Panc1 (cell line): ENCODE results near the gene KRT82.
"Not testable (repeated sequence)": the region's sequence is repeated elsewhere in the genome, so short reads cannot be mapped to it uniquely, and the experiment has no call there.

Experiments
- POLR2AphosphoS5 ChIP-seq: IDR thresholded peaks from 2 replicates; pipeline ENCODE4 v1.6.1; 2012; ENCODE audit warnings: mild to moderate bottlenecking, low read depth, low read length, moderate library complexity
- REST ChIP-seq, 2 experiments: IDR thresholded peaks; 2 replicates each; pipeline ENCODE4 v1.6.1; 2011 to 2012; ENCODE audit warnings: low read depth in 2 of 2, control low read depth in 1 of 2, low read length in 1 of 2, mild to moderate bottlenecking in 1 of 2, moderate library complexity in 1 of 2; ENCODE audit not compliant: insufficient read depth in 1 of 2
- TF ChIP-seq, protein P1 (sequence below): fragments of 450-650 bp; IDR thresholded peaks from 2 replicates; pipeline ENCODE4 v1.5.1; 2017; ENCODE audit warnings: mild to moderate bottlenecking

DNA sequence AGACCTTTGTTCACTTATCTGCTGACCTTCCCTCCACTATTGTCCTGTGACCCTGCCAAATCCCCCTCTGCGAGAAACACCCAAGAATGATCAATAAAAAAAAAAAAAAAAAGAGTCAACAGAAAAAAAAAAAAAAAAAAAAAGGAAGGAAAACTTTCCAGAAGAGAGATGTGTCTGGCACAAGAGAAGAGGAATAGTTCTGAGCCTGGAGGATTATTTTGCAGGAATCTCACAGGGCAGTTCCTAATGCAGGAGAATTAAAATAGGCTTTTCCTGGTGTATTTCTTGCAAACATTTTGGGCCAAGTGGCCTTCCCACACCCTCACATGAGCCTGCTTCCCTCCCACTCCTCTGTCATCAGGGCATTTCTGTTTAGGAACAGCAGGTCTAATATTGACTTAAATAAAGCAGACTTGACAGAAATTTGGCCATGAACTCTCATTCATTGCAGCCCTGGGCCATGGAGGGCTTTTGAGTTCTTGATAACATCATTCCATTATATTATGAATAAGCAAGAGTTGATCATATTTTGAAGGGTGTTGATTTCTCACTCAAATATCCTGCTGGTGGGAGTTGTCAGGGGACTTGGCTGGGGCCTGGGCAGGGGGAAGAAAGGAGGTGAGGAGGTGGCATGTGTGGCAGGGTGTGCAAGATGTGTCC, 4.6 kb upstream of the KRT82 start:
- TF ChIP-seq, protein P1, sequence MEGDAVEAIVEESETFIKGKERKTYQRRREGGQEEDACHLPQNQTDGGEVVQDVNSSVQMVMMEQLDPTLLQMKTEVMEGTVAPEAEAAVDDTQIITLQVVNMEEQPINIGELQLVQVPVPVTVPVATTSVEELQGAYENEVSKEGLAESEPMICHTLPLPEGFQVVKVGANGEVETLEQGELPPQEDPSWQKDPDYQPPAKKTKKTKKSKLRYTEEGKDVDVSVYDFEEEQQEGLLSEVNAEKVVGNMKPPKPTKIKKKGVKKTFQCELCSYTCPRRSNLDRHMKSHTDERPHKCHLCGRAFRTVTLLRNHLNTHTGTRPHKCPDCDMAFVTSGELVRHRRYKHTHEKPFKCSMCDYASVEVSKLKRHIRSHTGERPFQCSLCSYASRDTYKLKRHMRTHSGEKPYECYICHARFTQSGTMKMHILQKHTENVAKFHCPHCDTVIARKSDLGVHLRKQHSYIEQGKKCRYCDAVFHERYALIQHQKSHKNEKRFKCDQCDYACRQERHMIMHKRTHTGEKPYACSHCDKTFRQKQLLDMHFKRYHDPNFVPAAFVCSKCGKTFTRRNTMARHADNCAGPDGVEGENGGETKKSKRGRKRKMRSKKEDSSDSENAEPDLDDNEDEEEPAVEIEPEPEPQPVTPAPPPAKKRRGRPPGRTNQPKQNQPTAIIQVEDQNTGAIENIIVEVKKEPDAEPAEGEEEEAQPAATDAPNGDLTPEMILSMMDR, result not testable (repeated sequence)
- not testable (repeated sequence) for TF ChIP-seq POLR2AphosphoS5; REST (IDR thresholded peaks at IDR 0.05; ENCODE audit: insufficient read depth in 1 of 2, low read depth in 2 of 2, low read length in 1 of 2)
